Spleen (tissue), 11 donors: ENCODE data around the gene FXYD3. TPM values are rescaled to one million over a fixed set of nuclear protein-coding genes. Genes with fewer than 3 reads are reported as not detected.

ENCODE experiments used
- DNase-seq: peaks from one replicate; pipeline ENCODE4 v3.0.0-alpha.2; 2020
- H3K27ac ChIP-seq, 8 donors: fragments of 200-600 bp; sonication (generic) in 7 of 8; 1 replicate in 4 of 8; 2 replicates in 4 of 8; pipeline versions ENCODE4 v1.5.0 to v1.8.0; 2016 to 2021; ENCODE audit warnings: inconsistent platforms in 4 of 8, mild to moderate bottlenecking in 4 of 8, moderate library complexity in 1 of 8
- H3K27me3 ChIP-seq, 7 donors: fragments of 200-600 bp; sonication (generic) in 6 of 7; replicated peaks in 1 of 7; 1 replicate in 4 of 7; 2 replicates in 3 of 7; pipeline versions ENCODE4 v1.5.0 to v1.8.0; 2016 to 2021; ENCODE audit warnings: inconsistent platforms in 3 of 7, mild to moderate bottlenecking in 1 of 7
- H3K36me3 ChIP-seq, 6 donors: fragments of 200-600 bp; sonication (generic) in 5 of 6; 1 replicate in 4 of 6; 2 replicates in 2 of 6; pipeline versions ENCODE4 v1.5.0 to v1.8.0; 2016 to 2021; ENCODE audit warnings: inconsistent platforms in 2 of 6
- H3K4me1 ChIP-seq, 6 donors: fragments of 200-600 bp; sonication (generic) in 5 of 6; 1 replicate in 3 of 6; 2 replicates in 3 of 6; pipeline versions ENCODE4 v1.5.0 to v1.8.0; 2016 to 2021; ENCODE audit warnings: inconsistent platforms in 3 of 6
- H3K4me3 ChIP-seq, 8 donors: fragments of 200-600 bp; sonication (generic) in 7 of 8; 1 replicate in 4 of 8; 2 replicates in 4 of 8; pipeline versions ENCODE4 v1.5.0 to v1.8.0; 2016 to 2021; ENCODE audit warnings: inconsistent platforms in 4 of 8, mild to moderate bottlenecking in 4 of 8, moderate library complexity in 2 of 8
- H3K9me3 ChIP-seq, 8 donors: fragments of 200-600 bp; sonication (generic) in 7 of 8; 1 replicate in 4 of 8; 2 replicates in 4 of 8; pipeline versions ENCODE4 v1.5.0 to v1.8.0; 2016 to 2021; ENCODE audit warnings: inconsistent platforms in 4 of 8
- POLR2A ChIP-seq, 3 donors: fragments of 450-650 bp; IDR thresholded peaks; one replicate each; pipeline ENCODE4 v1.5.1; 2017; ENCODE audit warnings: antibody characterized with exemption in 3 of 3, mild to moderate bottlenecking in 1 of 3
- POLR2AphosphoS5 ChIP-seq, 3 donors: sonication (generic); formaldehyde crosslinking; IDR thresholded peaks; one replicate each; pipeline ENCODE4 v1.5.1; 2017; ENCODE audit warnings: antibody characterized with exemption in 3 of 3
- WGBS, 5 donors: extraction: QIAGEN DNeasy Blood & Tissue Kit in 3 of 5; methylation state at CpG; one replicate each; pipeline versions ENCODE4 v1.1.5 to v1.1.7; 2013 to 2018; 5-methylcytosine and 5-hydroxymethylcytosine counted together
- intact Hi-C: fragments of 100-400 bp; cut with DNase I; formaldehyde crosslinking; loops from one replicate; pipeline ENCODE4 v1.15.0; 2023; ENCODE audit warnings: low total_unique reads
- polyA plus RNA-seq, 3 donors: library from polyadenylated mRNA; stranded (reverse); fragments of 200-250 nt; gene quantifications; one replicate each; pipeline ENCODE4 v1.2.1, GENCODE V29; 2013
- total RNA-seq, 7 donors: library from RNA; depleted of rRNA in 3 of 7; stranded (reverse); fragments of >200 nt in 3 of 7; fragmentation: NEBNext Ultra II Directional in 4 of 7; extraction: Animal tissue kit (Norgen Biotek cat#: 25700) in 4 of 7; gene quantifications; one replicate each; pipeline versions ENCODE4 v1.1.0 to v1.2.1, GENCODE V29; 2016 to 2021
- TF ChIP-seq, protein P1 (sequence below), 11 experiments: fragments of 200-600 bp in 7 of 11; fragments of 450-650 bp in 4 of 11; sonication (generic) in 4 of 11; IDR thresholded peaks in 8 of 11; conservative IDR thresholded peaks in 3 of 11; 1 replicate in 7 of 11; 2 replicates in 4 of 11; pipeline versions ENCODE4 v1.4.0 to v1.8.0; 2016 to 2021; ENCODE audit warnings: antibody characterized with exemption in 11 of 11, inconsistent platforms in 4 of 11, mild to moderate bottlenecking in 1 of 11
- donor health status: healthy with polysubstance abuse.
- donor health status: DM: no; HTN: no; CAD: no; lungs with moderate emphysema.
- donor health status: DM: no; HTN: no; CAD: no.
- donor health status: Bipolar disorder and iron deficiency.
- donor health status: healthy.
- donor health status: DM: no; HTN: no; CAD: no.
- donor health status: DM: yes; HTN: yes; CAD: no.

Gene FXYD3
- total and polyA plus RNA-seq, 10 donors = 0.33 to 1.5 (median 0.70) TPM; not detected in 7

DNA sequence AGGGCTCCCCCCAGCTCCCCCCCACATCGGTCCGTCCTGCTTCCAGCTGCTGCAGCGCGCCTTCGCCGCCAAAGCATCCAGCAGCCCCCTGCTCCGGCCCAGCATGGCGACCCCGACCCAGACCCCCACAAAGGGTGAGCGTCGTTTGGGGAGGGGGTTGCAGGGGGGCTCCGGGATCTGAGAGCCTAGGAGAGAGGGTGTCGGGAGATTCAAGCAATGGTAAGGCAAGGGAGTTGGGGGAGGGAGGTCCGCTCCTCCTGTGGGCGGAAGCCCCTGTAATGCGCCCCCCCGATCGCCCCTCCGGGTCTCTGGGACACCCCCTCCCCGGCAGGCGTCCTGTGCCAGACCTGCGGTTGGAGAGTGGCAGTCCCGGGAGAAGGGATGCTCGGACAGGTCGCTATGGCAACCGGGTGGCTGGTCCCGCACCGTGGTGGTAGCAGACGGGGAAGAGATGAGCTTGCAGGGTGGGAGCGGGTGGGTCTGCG, 27.6 kb downstream of the FXYD3 start, which contains the start of gene FXYD7:
Gene FXYD7 (plus strand): TSS at position 25 of the 485 bp plus-strand sequence. CDS start 79 bp downstream, at position 104.
- H3K27ac ChIP-seq = peak within 1 kb of the TSS in 2 of 8 donors; percentile 7 to 48
- no peak for DNase-seq
- TF ChIP-seq, protein P1, sequence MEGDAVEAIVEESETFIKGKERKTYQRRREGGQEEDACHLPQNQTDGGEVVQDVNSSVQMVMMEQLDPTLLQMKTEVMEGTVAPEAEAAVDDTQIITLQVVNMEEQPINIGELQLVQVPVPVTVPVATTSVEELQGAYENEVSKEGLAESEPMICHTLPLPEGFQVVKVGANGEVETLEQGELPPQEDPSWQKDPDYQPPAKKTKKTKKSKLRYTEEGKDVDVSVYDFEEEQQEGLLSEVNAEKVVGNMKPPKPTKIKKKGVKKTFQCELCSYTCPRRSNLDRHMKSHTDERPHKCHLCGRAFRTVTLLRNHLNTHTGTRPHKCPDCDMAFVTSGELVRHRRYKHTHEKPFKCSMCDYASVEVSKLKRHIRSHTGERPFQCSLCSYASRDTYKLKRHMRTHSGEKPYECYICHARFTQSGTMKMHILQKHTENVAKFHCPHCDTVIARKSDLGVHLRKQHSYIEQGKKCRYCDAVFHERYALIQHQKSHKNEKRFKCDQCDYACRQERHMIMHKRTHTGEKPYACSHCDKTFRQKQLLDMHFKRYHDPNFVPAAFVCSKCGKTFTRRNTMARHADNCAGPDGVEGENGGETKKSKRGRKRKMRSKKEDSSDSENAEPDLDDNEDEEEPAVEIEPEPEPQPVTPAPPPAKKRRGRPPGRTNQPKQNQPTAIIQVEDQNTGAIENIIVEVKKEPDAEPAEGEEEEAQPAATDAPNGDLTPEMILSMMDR (IDR thresholded peaks at IDR 0.05 in 8 of 11, conservative IDR thresholded peaks at IDR 0.05 in 3 of 11) = peak in 4 of 11 experiments; percentile 11 to 50 (median 40)
- TF ChIP-seq POLR2A (IDR thresholded peaks at IDR 0.05) = no peak
- TF ChIP-seq POLR2AphosphoS5 (IDR thresholded peaks at IDR 0.05) = no peak
- H3K36me3 ChIP-seq = no peaks in the 10 kb centered on the region
- peaks cover 13 to 67% (median 39%) of the 10 kb centered on the region in 6 donors for H3K4me1 ChIP-seq
- peaks cover 0 to 64% (median 18%) of the 10 kb centered on the region in 7 donors for H3K27me3 ChIP-seq
- H3K4me3 ChIP-seq = peak within 1 kb of the TSS in 6 of 8 donors; percentile 15 to 65 (median 24)
- intact Hi-C loops = no loop called here
- 6 to 10% (median 8%) methylated on average over 19 to 31 of the region's 31 CpGs for WGBS, 5 donors
- no peaks in the 10 kb centered on the region for H3K9me3 ChIP-seq

DNA sequence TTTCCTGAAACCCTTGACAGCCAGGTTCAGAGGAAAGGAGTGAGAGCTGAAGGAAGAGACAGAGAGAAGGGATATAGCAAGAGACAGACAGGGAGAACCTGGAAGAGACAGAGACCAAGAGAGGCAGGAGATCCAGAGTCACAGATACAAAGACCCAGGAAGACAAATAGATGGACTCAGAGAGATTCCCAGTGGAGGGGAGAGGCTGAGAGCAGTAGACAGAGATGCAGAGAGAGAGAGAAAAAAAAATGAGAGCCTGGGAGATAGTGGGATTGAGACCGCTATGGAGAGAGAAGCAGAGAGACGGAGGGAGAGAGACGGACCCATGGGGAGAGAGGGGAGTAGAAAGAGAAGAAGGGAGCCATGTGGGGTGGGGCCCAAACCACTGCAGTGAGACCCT, 28.2 kb downstream of the FXYD3 start:
- intact Hi-C loops = no loop called here
- Histone ChIP-seq H3K27ac (no peak overlapping the region), H3K9me3 (no peaks in the 10 kb centered on the region), H3K27me3 (peaks cover 0 to 58% (median 18%) of the 10 kb centered on the region in 7 donors), H3K4me1 (peaks cover 13 to 63% (median 39%) of the 10 kb centered on the region in 6 donors), H3K36me3 (no peaks in the 10 kb centered on the region), H3K4me3 (peak overlapping the region in 1 of 8 donors; percentile 65)
- no peak for DNase-seq
- WGBS, 5 donors = 48 to 61% (median 54%) methylated on average over 3 of the region's 3 CpGs
- TF ChIP-seq POLR2A (IDR thresholded peaks at IDR 0.05) (no peak), POLR2AphosphoS5 (IDR thresholded peaks at IDR 0.05) (no peak)
- TF ChIP-seq, protein P1 (IDR thresholded peaks at IDR 0.05 in 8 of 11, conservative IDR thresholded peaks at IDR 0.05 in 3 of 11) = no peak

DNA sequence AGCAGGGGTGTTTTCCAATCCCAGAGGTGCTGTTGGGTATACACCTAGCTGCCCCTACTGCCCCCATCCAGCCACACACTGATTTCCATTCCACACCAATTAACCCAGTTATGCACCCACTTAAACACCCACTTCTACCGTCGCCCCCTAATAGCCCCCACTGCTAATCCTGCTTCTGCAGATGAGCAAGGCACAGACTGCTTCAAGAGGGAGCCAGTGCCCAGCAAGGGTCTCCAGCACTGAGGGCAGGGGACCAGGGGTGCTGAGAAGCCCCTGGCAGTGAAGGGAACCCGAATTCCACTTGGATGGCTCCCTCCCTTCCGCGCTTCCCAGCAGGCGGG, 28.6 kb downstream of the FXYD3 start:
- H3K4me1 ChIP-seq = peaks cover 13 to 58% (median 39%) of the 10 kb centered on the region in 6 donors
- H3K4me3 ChIP-seq = no peak overlapping the region
- no peak for DNase-seq
- H3K27me3 ChIP-seq = peaks cover 0 to 57% (median 18%) of the 10 kb centered on the region in 7 donors
- H3K27ac ChIP-seq = no peak overlapping the region
- no peaks in the 10 kb centered on the region for H3K36me3 ChIP-seq
- no peaks in the 10 kb centered on the region for H3K9me3 ChIP-seq
- WGBS, 5 donors = 33 to 51% (median 45%) methylated on average over 2 to 6 of the region's 6 CpGs
- TF ChIP-seq, protein P1 (IDR thresholded peaks at IDR 0.05 in 8 of 11, conservative IDR thresholded peaks at IDR 0.05 in 3 of 11) = no peak
- TF ChIP-seq POLR2AphosphoS5 (IDR thresholded peaks at IDR 0.05) (no peak), POLR2A (IDR thresholded peaks at IDR 0.05) (no peak)
- intact Hi-C loops = no loop called here

DNA sequence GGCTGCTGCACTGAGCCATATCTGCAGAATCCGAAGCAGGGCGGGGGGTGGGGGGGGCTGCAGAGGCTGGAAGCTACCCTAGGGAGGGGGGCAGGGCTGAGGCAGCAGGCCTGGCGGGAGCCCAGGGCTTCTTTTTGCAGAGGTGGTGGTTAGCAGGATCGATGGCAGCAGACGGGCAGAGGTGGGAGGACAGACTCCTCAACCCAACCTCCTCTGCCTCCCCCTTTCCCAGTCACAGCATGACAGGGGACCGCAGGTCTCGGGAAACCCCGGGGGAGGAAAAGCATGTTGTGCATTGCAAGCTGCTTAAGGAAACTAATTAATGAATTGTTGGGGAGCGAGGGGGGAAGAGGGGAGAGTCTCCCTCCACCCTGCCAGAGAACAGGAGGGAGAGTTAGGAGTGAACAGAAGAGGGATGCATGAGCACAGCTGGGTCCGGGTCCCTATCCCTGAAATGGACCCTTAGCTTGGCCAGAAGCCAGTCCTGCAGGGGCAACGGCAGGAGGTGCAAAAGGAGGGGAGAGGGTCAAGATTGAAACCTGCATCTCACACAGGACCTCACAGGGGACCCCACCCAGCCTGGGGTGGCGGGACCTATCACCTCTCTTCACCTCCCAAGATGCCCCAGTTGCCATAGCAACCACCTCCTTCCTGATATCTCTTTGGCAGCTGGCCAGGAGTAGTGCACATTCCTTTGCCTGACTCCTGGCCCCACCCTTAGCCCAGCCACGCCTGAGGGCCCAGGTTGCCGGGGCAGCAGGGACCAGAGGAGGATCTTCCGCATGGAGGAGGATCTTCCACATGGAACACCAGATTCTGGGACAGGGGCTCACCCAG, 29.2 kb downstream of the FXYD3 start:
- TF ChIP-seq POLR2A (IDR thresholded peaks at IDR 0.05) (no peak), POLR2AphosphoS5 (IDR thresholded peaks at IDR 0.05) (no peak)
- TF ChIP-seq, protein P1 (IDR thresholded peaks at IDR 0.05 in 8 of 11, conservative IDR thresholded peaks at IDR 0.05 in 3 of 11) = no peak
- intact Hi-C loops = no loop called here
- Histone ChIP-seq H3K27me3 (peaks cover 0 to 52% (median 18%) of the 10 kb centered on the region in 7 donors), H3K9me3 (no peaks in the 10 kb centered on the region), H3K4me1 (peaks cover 13 to 53% (median 38%) of the 10 kb centered on the region in 6 donors), H3K4me3 (no peak overlapping the region), H3K36me3 (no peaks in the 10 kb centered on the region), H3K27ac (peak overlapping the region in 1 of 8 donors; percentile 4)
- no peak for DNase-seq
- 19 to 38% (median 29%) methylated on average over 12 to 15 of the region's 15 CpGs for WGBS, 5 donors
